HL-60 (cell line): ENCODE measurements around the gene ATF6.

Source experiments
- CTCF ChIP-seq: IDR thresholded peaks from one replicate; pipeline ENCODE4 v1.5.1; 2011; ENCODE audit warnings: low read length, control low read depth, inconsistent platforms; ENCODE audit not compliant: insufficient read depth
- POLR2AphosphoS5 ChIP-seq: IDR thresholded peaks from 2 replicates; pipeline ENCODE4 v1.6.1; 2012; ENCODE audit warnings: low read depth
- SPI1 ChIP-seq: IDR thresholded peaks from 2 replicates; pipeline ENCODE4 v1.6.1; 2012; ENCODE audit warnings: low read depth, mild to moderate bottlenecking, borderline replicate concordance

DNA sequence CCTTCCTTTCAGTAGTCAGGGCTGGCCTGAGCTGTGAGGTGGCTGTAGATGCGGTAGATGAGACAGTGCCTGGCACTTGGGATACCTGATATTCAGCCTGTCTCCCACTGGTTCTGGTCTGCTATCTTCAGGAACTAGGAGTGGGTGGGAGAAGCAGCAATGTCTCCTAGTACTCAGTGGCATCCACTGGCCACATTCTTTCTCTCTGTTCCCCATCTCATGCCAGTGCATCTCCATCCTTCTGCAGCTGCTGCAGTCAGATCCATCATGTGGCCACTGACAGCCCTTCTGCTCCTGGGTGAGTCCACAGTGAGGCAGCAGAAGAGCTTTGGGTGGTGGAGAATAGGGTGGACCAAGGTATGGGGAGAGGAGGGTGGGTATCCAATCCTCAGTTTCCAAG lies 43.7 kb upstream of the ATF6 start:
- no peak for TF ChIP-seq CTCF
- no peak for TF ChIP-seq POLR2AphosphoS5
- no peak for TF ChIP-seq SPI1
